GF-D8 (cell line): Measurements from ENCODE around the gene TTC16.

Experiments used
- DNase-seq: peaks from one replicate; lab custom pipeline; 2025; lab: John Stamatoyannopoulos, UW

Gene TTC16, protein sequence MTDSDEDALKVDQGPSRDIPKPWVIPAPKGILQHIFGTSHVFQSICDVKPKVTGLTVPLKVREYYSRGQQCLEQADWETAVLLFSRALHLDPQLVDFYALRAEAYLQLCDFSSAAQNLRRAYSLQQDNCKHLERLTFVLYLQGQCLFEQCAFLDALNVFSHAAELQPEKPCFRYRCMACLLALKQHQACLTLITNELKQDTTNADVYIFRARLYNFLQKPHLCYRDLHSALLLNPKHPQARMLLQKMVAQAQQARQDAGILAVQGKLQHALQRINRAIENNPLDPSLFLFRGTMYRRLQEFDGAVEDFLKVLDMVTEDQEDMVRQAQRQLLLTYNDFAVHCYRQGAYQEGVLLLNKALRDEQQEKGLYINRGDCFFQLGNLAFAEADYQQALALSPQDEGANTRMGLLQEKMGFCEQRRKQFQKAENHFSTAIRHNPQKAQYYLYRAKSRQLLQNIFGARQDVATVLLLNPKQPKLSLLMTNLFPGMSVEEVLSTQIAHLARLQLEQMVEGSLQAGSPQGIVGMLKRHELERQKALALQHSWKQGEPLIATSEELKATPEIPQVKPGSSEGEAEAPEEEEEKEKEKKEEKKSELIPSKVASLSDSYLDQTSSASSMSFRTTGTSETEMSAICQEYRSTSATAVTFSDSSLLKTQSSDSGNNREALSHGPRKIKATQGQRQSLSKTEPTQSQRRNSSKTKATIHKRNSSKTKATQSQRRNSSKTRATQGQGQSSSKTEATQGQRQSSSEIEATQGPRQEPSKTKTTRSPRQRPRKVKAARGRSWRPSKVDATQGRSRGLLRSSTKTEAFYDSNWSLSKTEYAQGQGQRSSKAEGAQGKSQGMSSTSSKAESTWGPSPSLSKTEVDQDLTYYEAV

DNA sequence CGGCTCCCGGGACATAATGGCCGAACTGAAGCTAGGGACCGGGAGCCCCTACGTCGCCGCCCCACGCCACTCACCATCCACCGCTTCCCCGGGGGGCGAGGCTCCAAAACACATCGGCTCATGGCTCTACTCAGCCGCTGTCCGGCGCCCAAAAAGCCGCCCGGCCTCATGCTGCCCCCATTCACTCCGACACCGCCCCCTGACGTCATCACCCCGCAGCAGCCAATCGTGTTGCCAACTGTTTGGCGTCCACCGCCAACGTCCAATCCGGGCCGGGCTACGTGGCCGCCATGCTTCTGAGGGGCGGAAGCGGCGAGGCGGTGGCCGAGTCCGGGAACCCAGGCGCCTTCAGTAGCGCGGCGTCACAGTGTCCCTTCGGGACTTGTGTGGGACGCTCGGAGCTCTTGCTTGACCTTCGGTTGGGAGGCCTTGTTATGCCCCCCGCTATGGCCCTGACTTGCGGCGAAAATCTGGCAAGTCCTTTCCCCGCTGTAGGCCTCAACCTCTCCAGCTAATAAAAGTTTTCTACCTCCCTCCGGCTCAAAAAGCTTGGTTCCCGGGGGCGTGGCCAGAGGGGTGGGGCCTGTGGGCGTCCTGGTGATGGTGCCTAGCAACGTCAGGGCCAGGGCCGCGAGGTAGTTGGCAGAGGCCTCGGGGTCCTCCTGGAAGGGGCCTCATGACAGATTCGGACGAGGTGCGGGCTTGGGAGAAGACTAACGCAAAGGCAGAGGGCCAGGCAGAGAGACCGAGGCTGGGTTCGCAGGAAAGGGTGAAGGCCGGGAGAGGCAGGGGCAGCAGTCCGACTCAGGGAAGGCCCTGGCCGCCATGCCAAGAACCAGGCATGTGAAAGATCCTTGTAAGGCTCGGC, at the start of gene TTC16, which contains the start of gene PTRH1:
Gene TTC16 (plus strand): TSS at position 610 of the 868 bp plus-strand sequence. CDS start 67 bp downstream, at position 677.
Gene PTRH1 (minus strand): TSS at position 194 of the 868 bp plus-strand sequence. CDS start 24 bp downstream, at position 170.
- peak; percentile 78 for DNase-seq

DNA sequence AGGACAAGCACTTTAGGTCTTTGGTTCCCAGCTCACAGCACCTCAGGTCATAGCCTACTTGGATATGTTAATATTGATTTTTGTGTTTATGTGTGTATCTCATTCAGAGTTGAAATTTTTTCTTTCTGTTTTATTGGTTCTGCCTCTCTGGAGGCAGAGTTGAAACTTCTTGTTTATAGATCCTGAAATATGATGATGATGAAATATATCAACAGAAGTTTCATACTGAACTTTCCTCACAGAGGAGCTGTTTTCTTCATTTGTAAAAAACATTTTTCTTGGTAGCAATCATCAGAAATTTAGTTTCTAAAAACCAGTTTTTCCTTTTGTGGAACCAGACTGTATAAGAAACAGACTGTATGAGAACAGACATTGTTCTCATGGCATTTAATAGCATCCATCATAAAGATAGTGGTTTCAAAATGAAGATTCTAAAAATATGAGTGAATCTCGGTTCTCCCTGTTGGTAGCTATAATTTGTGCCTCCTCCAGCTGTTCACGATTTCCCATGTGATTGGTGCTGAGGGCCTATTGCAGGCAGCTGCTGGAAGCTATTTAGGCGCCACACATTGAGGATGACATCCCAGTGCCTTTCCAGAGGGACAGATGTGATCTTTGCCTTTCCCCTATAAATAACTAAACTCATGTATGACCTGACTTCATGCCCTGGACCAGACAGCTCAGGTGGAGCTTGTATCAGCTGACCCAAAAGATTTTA, 48.6 kb upstream of the TTC16 start:
- DNase-seq, result no peak

DNA sequence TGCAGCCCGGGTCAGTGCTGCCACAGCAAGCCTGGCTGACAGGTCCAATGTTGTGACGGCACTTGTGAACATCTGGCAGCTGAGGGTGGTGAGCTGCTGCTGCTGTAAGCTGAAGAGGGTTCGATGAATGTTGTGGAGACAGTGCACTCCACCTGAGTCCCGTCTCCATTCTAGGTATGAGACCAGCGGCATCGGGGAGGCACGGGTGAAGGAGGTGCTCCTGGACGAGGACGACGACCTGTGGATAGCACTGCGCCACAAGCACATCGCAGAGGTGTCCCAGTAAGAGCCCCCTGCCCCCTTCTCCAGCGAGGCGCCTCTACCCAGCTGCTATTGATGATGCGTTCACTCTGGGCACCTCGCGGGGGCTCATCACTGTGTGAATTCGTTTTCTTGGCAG, 48.0 kb upstream of the TTC16 start:
- no peak for DNase-seq

DNA sequence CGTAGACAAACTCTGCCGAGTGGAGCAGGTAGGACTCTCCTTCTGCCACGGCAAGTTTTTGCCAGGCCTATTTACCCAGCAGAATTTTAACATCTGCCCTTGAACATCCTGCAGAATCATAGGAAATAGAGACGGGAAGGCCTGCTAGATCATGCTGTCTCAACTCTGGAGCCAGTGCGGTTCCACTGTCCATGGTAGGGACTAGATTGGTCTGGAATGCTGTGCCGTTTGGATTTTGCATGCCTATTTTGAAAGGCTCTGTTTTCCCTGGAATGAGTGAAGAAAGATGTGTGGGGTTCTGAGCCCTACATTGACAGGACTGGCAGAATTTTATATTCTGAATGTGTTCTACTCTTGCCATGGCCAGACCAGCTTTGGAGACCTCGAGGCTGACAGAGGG, 42.6 kb upstream of the TTC16 start:
- DNase-seq, result no peak

DNA sequence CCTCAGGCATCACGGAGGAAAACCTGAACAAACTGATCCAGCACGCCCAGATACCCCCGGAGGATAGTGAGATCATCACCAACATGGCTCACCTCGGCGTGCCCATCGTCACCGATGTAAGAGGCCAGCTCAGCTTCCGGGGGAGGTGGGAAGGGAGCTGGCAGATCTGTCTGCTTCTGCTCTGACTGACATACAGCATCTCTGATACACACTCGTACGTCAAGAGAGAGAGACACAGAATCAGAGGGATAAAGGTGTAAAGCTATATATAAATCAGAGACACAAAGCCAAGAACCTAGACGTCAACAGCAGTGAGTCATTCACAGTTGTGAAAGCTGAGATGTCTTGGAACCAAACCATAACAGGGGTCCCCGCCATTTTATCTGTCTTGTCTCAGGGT, 39.2 kb upstream of the TTC16 start:
- no peak for DNase-seq

DNA sequence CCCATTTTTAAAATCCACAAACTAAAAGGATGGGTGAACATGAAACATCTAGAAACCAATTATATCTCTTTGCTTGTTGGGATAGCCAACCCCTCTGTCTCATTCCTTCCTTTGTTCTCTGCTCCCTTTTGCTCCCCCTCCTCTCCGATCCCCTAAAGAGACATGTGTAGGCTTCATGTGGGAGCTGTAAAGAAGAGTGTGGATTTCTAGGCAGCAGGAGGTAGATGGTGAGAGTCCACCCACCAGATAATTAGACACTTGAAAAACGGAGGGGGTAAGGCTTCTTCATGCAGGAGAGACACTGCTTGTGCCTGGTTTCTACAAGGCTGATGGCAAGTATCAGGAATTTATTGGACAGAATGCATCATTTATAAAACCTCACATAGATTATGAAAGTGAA, 36.4 kb upstream of the TTC16 start:
- DNase-seq, result no peak

DNA sequence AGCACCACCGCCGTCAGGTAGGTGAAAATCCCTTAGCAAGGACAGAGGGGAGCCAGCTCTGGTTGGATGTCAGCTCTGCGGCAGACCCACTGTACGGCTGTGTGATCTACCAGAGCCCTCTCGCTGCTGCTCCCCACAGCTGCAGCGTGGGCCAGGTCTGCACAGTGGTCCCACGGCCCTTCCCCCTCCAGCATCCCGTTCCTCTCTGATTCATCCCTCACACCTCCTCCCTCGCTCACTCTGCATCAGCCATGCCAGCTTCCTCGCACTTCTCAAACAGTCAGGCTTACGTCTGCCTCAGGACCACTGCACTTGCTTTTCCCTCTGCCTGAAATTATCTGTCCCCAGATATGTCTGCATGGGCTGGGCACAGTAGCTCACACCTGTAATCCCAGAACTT, 35.7 kb upstream of the TTC16 start:
- DNase-seq, result no peak

DNA sequence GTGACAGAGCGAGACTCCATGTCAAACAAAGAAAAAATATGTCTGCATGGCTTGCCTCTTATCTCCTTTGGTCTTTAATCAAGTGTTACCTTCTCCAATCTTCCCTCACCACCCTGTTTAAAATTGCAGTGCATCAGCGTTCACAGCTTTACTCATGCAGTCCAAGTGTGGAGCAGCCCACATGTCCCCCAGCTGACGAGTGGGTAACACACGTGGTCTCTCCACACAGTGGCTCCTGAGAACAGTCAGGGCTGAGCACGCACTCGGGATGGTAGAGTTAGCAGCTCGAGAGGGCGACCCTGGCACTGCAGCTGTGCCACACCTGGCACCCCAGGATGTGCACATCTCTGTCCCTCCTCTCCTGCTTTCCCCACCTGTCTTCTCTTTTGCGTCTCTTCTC, 35.0 kb upstream of the TTC16 start:
- no peak for DNase-seq

DNA sequence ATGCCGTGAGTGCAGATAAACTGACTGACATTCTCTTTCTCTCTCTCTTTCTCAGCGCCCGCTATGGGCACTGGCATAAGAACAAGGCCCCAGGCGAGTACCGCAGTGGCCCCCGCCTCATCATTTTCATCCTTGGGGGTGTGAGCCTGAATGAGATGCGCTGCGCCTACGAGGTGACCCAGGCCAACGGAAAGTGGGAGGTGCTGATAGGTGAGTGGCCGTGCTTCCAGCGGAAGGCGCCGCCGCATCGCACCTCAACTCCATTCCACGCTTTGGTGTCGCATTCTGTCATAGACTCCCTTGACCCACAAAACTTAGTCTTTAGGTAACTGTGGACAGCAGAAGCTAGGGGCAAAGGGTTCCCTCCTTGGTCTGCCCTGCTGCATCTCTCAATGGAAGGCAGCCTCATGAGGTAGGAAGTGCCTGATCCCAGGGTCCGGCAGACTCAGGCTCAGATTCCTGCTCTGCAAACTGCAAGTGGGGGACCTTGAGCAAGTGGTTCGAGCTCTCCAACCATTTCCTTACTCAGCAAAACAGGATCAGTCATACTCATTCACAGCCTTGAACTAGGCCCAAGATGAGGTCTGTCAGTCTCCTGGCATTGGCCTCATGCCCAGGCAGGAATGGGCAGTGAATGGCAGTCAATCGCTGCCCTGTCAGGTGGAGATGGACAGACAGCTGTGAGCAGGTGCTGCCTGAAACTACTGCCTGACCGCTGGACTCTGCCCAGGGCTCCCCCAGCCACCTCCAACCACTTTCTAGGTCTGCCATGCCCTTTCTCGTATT, 33.3 kb upstream of the TTC16 start:
- DNase-seq, result no peak

DNA sequence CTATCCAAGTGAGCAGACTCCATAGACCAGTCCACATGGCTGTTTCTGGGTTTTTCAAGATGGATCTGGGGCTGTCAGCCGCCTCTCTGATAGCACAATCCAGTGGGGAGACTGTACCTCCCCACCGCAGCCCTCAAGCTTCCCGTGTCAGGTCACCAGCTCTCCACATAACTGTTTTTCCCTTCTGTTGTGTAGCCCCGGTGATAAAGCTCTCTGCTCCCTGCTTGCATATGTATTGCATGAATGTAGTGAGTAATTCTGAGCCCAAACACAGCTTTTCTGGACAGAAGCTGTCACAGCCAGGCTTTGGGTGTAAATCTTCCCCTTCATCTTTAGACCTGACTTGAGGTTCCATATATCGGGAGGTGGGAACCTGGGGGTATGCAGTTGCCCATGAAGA, 32.2 kb upstream of the TTC16 start:
- DNase-seq, result no peak

DNA sequence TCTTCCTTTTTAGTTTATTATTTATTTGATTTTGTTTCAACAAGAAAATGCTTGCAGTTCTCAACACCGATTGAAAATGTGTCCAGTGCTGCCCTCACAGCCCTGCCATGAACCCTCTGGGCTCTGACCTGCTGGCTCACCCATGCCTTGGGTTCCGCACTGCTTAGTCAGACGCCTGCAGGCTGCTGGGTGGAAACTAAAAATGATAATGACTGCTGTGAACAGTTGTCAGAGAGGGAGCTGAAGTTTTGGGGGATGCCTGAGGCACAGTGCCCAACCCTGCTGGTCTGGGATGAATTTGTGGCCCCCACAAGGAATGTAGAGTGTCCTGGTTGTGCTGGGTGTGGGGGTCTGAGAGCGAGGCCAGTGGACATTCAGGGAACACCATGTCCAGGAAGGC, 31.3 kb upstream of the TTC16 start:
- no peak for DNase-seq

DNA sequence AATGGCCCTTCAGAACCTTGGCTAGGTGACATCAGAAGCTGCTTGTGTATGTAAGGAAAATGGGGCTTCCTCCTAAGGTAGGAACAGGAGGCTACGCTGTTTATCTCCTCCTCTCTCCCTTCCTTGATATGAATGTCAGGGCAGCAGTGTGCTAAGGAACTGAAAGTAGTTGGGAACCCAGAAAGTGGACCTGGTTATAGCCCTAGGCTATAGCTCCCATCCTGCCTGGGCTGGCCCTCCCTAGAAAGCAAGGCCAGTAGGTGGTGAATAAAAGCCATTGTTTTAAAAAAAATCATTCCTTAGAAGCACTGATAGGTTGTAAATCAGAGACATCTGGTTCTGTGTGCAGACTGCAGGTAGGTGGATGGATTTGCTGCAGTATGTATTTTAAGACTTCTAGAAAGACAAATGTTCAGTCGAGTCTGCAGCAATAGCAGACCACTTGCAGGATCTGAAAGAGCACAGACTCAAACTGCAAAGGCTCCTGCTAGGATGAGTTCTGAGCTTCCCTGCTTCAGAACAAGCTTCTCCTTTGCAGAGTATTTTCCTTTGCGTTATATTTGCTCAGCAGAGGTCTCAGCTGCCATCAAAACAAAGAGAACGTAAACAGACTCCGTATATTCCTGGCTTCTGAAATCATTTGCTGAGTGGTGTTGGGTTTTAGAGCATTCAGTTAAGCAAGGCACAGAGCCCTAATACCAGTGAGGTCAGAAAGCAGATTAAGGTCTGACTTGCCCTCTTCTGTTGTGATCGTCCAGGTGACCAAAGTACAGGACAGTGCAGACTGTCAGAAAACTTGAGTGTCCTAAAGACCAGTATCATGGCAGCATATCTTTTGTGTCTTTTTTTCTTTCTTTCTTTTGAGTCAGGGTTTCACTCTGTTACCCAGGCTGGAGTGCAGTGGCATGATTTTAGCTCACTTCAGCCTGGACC, 29.2 kb upstream of the TTC16 start:
- no peak for DNase-seq

DNA sequence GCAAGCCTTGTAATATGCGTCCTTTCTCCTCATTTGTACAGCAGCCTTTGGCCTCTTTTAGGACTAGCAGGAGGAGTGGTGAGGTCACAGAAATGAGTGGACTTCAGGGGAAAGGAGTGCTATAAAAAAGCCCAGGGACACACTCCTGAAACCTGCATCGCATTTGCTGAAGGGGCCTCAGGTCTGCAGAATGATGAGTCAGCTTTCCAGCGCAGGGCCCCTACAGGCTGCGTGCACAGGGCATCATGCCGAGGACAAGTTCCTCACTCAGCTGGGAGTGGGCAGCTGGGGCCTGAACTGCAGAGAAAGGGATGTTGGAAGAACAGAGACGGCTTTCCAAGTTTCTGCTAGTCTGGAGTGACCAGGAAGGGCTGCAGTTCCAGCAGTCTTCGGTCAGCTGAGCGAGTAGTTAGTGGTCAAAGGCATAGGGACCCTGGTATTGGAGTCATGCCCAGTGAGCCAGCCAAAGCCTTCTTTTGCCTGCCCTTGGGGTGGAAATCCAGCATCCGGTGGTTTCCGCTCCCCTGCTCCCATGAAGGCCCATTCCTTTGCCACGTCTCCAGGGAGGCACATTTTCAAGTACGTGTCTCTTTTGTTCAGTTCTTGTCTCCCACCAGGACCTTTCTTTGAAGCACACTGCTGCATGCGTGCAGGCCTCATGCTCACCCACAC, 26.4 kb upstream of the TTC16 start:
- no peak for DNase-seq

DNA sequence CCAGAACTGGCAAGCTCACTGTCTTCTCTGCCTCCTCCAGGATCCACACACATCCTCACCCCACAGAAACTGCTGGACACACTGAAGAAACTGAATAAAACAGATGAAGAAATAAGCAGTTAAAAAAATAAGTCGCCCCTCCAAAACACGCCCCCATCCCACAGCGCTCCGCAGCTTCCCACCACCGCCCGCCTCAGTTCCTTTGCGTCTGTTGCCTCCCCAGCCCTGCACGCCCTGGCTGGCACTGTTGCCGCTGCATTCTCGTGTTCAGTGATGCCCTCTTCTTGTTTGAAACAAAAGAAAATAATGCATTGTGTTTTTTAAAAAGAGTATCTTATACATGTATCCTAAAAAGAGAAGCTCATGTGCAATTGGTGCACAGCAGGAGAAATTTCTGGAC, 25.1 kb upstream of the TTC16 start:
- DNase-seq, result no peak

DNA sequence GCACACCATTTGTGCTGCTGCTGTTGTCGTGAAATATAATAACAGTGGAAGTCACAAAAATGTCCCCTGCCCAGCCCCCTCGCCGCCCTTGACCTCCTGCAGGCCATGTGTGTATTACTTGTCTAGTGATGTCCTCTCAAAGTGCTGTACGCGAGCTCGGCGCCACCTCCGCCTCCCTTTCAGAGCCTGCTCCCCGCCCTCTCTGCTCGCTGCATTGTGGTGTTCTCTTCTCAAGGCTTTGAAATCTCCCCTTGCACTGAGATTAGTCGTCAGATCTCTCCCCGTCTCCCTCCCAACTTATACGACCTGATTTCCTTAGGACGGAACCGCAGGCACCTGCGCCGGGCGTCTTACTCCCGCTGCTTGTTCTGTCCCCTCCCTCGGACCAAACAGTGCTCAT, 23.8 kb upstream of the TTC16 start:
- no peak for DNase-seq

DNA sequence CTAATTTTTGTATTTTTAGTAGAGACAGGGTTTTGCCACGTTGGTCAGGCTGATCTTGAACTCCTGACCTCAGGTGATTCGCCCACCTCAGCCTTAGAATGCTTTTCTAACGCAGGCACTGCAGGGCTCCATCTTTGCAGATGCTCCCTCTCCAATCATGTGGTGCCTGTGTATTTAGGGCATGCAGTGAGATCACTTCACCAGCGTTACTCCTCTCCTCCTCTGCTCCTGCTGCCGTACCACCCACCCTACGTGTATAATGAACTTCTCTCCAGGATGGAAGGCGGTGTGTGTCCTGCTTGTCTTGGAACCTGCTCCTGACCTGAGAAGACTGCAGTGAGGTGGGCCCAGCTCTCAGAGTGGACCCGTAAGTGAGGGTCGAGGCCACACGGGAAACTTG, 22.7 kb upstream of the TTC16 start:
- DNase-seq, result no peak

DNA sequence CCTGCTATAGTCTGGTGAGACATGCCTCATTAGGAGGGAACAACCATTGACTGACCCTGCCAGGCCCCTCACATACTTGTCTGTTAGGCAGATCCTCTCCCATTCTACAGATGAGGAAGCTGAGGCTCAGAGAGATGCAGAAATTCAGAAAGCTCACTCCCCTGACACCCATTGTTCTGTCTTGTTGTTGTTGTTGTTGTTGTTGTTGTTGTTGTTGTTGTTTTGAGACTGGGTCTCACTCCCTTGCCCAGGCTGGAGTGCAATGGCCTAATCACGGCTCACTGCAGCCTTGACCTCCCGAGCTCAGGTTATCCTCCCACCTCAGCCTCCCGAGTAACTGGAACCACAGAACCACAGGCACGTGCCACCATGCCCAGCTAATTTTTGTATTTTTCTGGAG, 22.2 kb upstream of the TTC16 start:
- DNase-seq, result no peak

DNA sequence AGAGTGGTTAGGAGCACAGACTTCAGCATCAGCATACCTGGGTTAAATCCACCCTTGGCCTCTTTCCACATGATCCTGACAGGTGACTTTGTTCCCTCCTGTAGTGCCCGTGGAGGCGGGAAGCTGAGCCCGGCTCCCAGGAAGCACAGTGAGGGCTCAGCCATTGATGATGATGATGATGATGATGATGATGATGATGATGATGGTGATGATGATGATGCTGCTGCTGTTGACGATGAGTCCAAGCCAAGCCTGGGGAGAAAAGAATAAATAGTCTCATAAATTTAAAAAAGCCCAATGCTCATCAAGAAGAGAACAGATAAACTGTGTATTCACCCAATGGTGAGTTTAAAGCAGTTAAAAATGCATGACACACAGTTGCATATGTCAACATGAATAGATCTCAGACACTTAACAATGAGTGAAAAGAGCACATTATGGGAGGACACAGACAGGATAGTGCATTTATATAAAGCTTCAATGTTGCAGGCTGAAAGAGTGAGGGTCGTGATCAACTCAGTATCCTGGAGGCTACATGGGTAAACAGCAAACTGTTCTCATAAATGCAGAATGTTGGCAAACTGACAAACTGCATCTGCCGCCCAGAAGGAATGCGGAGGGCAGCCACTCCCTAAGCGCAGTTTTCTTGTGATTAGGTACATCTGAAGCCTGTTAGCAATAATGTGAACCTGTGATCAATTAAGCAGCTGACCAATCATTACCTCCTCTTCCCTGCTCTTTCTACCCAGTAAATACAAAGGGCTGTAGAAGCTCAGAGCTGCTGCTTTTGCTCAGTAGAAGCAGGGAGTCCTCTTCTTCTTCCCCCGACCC, 20.8 kb upstream of the TTC16 start:
- no peak for DNase-seq
